NCI-H510A treated with DMSO at 0.1 percent for 48 hours (cell line): ENCODE measurements around the gene EGLN1.
"Not testable (repeated sequence)": the region's sequence is repeated elsewhere in the genome, so short reads cannot be mapped to it uniquely, and the experiment has no call there.

Source experiments
- DNase-seq: peaks from one replicate; lab custom pipeline; 2025; lab: John Stamatoyannopoulos, UW

The EGLN1 gene

DNA sequence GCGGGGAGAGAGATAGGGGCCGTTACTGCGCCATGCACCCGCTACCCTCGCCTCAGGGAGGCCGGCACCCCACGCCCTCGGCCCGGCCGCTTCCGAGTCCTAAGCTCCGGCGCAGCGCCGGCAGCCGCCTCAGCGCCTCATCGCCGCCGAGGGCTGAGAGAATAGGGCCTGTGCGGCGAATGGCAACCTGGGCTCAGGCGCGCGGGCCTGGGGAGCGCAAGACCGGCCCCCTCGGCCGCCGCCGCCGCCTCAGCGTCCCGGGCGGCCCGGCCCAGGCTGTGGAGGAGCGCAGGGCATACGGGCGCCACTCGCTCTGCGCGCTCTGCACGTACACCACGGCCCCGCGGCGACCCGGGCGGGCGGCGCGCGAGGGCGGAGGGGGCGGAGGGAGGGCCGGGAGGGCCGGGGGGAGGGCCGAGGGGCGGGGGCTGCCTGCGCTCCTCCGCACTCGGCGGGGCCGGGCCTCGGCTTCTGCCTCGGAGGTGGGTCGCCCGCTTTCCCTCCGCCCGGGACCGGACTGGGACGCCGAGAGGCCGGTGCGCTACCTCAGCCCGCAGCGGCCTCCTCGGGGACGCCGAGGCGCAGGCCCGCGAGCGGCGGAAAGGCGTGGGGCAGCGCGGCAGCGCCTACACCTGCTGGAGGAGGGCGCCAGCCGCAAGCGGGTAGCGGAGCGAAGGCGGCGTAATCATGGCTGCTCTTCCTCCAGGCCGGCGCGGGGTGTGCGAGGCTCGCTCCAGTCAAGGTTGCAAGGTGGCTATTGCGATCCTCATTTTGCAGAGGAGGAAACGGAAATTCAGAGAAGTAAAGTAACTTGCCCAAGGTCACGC lies at the start of gene EGLN1:
TSS of gene EGLN1 (minus strand) at position 317 of the 827 bp plus-strand sequence. CDS start 399 bp downstream, outside the sequence.
- peak; percentile 94 for DNase-seq

DNA sequence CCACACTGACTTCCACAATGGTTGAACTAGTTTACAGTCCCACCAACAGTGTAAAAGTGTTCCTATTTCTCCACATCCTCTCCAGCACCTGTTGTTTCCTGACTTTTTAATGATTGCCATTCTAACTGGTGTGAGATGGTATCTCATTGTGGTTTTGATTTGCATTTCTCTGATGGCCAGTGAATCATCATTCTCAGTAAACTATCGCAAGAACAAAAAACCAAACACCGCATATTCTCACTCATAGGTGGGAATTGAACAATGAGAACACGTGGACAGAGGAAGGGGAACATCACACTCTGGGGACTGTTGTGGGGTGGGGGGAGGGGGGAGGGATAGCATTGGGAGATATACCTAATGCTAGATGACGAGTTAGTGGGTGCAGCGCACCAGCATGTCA lies 49.4 kb upstream of the EGLN1 start:
- not testable (repeated sequence) for DNase-seq

DNA sequence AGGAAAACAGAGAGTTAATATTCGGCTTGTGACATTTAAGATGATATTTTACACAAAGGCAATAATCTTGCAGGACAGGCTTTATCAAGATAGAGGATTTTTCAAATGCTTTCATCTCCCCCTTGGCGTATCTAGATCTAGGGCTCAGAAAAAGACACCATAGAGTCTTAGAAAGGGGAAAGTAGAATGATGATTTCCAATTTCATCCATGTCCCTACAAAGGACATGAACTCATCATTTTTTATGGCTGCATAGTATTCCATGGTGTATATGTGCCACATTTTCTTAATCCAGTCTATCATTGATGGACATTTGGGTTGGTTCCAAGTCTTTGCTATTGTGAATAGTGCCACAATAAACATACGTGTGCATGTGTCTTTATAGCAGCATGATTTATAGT lies 48.9 kb upstream of the EGLN1 start:
- not testable (repeated sequence) for DNase-seq

DNA sequence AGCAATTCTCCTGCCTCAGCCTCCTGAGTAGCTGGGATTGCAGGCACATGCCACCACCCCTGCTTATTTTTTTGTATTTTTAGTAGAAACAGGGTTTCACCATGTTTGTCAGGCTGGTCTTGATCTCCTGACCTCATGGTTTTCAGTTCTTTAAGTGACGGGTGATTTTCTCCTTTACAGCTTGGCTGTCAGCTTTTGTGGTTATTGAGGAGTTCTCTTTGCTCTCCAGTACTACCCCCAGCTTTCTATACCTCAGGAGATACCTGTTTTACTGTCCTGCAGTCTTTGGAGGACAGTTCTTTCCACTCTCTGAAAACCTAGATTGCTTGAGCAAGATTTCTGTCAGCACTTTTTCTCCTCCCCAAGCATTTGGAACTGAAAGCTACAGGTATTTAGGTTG lies 45.9 kb upstream of the EGLN1 start:
- no peak for DNase-seq

DNA sequence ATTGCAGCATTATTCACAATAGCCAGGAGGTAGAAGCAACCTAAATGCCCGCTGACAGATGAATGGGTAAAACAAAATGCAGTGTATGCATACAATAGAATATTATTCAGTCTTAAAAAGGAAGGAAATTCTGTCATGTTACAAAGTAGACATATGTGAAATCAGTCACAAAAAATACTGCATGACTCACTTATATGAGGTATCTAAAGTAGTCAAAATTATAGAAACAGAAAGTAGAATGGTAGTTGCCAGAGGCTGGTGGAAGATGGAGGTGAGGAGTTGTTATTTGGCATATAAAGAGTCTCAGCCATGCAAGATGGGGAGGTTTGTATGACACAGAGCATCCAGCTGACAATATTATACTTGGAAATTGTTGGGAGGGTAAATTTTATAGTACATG lies 43.0 kb upstream of the EGLN1 start:
- DNase-seq = no peak

DNA sequence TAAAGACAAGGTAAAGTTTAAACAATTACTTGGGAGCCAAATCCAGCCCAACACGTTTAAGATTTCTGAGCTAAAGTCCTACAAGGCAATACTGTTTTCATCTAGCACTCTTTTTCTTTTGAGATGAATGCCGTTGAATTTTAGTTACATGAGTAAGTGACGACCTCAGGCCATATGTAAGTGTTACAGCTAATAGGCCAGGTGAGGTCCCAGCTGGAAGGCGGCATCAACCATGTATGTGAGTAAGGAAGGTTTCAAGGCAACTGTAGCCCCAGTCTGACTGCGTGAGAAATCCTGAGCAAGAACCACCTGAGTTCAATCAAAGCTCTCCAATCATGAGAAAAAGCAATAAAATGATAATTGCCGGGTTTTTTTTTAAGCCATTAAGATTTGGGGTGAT lies 41.5 kb upstream of the EGLN1 start:
- no peak for DNase-seq

DNA sequence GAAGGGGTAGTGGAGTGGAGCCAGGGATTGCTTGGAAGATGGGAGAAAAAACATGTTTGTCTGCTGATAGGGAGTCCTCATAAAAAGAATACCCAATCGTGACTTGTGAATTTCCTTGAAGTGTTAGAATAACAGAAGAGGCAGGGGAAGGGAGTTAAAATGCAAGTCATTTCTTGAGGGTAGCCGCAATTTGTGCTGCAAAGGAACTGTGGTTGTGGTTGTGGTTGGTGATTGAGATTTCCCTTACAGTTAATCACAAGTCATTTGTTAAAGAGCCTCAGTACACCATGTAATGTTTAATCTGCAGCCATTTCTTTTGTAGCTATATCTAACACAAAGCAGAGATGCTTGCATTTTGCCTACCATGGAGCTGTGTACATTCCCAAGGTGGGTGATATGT lies 38.5 kb upstream of the EGLN1 start:
- DNase-seq = no peak

DNA sequence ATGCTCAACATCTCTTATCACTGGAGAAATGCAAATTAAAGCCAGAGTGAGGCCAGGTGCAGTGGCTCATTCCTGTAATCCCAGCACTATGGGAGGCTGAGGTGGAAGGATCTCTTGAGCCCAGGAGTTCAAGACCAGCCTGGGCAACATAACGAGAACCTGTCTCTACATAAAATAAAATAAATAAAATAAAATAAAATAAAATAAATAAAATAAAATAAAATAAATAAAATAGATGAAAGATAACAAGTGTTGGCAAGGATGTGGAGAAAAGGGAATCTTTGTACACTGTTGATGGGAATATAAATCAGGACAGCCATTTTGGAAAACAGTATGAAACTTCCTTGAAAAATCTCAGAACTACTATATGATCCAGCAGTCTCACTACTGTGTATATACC lies 37.4 kb upstream of the EGLN1 start:
- DNase-seq = not testable (repeated sequence)

DNA sequence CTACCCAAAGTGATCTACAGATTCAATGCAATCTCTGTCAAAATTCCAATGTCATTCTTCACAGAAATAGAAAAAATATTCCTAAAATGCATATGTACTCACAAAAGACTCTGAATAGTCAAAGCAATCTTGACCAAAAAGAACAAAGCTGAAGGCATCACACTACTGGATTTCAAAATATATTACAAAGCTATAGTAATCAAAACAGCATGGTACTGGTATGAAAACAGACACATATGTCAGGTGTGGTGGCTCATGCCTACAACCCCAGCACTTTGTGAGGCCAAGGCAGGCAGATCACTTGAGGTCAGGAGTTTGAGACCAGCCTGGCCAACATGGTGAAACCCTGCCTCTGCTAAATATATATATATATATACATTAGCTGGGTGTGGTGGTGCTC lies 35.9 kb upstream of the EGLN1 start:
- not testable (repeated sequence) for DNase-seq

DNA sequence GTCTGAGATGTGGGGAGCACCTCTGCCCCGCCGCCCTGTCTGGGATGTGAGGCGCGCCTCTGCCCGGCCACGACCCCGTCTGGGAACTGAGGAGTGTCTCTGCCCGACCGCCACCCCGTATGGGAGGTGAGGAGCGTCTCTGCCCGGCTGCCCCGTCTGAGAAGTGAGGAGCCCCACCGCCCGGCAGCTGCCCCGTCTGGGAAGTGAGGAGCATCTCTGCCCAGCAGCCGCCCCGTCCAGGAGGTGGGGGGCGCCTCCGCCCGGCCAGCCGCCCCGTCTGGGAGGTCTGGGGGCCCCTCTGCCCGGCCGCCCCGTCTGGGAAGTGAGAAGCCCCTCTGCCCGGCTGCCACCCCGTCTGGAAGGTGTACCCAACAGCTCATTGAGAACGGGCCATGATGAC lies 32.0 kb upstream of the EGLN1 start:
- not testable (repeated sequence) for DNase-seq

DNA sequence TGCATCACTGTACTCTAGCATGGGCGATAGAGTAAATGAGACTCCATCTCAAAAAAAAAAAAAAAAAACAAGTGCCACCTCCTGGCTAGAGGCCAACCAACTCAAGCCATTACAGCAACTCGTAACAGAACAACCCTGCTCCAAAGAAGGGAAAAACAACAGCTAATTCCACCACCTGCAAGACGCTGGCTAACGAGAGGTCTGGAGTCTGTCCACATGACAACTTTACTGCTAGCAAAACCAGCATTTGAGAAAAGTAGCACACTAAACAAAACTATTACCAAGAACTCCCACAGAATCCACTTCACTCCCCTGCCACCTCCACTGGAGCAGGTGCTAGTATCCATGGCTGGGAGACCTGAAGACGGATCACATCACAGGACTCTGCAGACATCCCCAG lies 24.1 kb upstream of the EGLN1 start:
- no peak for DNase-seq

DNA sequence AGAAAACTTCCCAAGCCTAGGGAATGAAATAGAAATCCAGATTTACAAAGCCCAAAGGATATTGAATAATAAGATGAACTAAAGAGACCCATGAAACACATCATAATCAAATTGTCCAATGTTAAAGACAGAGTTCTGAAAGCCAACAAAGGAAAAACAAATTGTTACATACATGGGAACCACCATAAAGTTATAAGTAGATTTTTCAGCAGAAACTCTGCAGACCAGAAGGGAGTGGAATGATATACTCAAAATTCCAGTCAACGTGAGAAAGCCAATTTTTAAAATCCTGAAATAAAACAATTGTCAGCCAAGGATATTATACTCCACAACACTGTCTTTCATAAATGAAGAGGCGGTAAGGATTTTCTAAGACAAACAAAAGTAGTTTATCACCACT lies 22.0 kb upstream of the EGLN1 start:
- no peak for DNase-seq

DNA sequence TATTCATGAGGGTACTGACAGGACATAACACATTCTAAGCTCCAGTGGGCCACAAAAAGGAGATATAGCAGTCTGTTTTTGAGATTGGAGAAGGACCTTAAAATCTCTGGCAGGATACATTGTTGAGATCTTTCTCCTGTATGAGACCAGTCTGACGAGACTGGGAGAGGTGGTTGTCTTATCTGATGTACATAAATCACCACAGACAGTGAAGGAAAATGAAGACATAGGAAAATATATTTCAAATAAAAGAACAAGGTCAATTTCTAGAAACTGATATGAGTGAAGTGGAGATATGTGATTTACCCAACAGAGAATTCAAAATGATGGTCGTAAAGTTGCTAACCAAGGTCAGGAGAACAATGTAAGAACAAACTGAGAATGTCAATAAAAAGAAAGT lies 21.3 kb upstream of the EGLN1 start:
- no peak for DNase-seq

DNA sequence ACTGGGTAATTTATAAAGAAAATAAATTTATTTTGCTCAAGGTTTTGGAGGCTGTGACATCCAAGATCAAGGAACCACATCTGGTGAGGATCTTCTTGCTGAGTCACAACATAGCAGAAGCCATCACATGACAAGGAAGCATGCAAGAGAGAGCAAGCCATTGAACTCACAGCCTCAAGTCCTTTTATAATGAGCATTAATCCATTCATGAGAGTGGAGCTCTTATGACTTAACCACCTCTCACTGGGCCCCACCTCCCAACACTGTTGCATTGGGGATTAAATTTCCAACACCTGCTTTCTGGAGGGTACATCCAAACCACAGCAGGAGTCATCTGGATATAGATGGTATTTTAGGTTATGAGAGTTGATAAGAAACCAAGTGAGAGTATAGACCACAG lies 20.6 kb upstream of the EGLN1 start:
- DNase-seq = no peak

DNA sequence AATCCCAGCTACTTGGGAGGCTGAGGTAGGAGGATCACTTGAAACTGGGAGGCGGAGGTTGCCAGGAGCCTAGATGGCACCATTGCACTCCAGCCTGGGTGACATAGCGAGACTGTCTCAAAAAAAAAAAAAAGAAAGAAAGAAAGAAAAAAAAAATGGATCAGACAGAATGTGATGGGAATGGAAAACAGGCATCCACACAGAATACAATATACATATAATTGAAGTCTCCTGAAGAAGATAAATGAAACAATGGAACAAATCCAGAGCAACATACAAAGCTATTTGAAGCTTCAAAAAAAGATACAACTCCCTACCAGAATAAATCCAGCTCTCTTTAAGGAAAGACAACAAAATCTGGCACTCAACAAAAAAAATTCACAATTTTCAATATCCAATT lies 10.9 kb upstream of the EGLN1 start:
- DNase-seq = no peak

DNA sequence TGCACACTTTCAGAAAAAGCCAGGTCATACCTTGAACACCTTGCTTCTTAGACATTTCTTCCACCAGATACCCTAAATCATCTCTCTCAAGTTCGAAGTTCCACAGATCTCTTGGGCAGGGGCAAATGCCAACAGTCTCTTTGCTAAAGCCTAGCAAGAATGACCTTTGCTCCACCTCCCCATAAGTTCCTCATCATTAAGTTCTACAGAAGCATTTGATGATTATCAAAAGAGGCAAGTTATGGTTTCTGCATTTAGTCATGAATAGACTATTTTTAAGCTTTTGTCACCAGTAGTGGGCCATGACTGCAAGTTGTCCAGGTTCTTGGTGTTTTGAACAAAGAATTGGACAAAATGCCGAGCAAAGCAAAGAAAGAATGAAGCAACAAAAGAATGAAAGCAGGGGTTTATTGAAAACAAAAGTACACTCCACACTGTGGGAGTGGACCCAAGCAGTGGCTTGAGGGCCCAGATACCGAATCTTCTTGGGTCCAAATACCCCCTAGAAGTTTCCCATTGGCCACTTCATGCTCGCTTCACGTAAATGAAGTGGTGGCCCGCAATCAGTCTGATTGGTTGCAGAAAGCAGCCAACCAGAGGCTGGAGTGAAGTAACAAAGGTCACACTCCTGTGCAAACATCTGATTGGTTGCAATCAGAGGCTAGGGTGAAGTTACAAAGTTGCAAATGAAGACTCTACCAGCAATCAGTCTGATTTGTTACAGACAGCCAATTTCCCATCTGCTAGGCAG lies 9.8 kb upstream of the EGLN1 start:
- DNase-seq = no peak

DNA sequence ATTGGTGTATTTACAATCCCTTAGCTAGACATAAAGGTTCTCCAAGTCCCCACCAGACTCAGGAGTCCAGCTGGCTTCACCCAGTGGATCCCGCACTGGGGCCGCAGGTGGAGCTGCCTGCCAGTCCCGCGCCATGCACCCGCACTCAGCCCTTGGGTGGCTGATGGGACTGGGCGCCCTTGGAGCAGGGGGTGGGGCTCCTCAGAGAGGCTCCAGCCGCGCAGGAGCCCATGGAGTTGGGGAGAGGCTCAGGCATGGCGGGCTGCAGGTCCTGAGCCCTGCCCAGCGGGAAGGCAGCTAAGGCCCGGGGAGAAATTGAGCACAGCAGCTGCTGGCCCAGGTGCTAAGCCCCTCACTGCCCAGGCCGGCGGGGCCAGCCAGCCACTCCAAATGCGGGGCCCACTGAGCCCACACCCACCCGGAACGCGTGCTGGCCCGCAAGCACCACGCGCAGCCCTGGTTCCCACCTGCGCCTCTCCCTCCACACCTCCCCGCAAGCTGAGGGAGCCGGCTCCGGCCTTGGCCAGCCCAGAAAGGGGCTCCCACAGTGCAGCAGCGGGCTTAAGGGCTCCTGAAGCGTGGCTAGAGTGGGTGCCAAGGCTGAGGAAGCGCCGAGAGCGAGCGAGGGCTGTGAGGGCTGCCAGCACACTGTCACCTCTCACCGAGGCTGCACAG lies 8.7 kb upstream of the EGLN1 start:
- DNase-seq = not testable (repeated sequence)

DNA sequence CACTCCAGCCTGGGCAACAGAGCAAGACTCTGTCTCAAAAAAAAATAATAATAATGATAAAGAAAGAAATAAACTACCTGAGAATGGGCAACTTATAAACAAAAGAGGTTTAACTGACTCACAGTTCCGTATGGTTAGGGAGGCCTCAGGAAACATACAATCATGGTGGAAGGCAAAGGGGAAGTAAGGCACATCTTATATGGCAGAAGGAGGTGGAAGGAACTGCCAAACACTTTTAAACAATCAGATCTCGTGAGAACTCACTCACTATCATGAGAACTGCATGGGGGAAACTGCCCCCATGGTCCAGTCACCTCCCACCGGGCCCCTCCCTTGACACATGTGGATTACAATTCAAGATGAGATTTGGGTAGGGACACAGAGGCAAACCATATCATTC lies 6.3 kb upstream of the EGLN1 start:
- no peak for DNase-seq

DNA sequence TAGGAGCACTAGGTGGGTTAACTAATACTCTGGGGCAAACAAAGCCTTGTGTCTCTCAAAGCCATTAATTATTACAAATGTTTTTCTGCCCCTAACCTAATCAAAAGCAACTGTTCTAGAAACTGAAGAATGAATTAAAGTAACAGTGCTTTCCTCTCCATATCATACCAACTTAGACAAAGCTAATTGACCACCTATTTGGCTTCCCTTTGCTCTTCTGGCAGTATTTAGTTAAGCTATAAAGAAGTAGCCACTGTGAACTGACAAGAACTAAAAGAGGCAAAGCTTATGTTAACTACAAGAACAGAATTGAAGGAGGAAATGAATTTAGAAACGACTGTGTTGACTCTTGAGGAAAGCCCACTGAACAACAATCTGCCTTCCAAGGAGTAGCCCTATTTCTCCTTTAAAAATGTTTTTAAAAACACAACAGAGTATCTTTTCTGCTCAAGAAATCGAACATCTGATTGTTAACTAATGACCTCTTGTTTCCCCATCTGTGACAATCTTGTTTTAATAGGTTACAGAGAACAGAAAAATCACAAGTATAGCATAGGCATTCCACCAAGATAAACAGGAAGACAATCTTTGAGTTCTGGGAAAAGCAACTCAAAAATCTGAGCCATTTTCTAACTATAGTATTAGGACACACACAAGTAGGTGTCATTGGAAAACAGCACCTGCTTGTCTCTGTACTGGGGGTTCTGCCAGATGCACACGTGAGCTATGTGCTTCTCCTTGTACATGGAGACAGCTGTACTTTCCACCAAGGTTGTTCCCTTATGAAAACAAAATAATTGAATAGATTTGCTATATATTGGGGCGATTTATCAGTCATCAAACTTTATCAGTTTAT lies 3.1 kb upstream of the EGLN1 start:
- no peak for DNase-seq

DNA sequence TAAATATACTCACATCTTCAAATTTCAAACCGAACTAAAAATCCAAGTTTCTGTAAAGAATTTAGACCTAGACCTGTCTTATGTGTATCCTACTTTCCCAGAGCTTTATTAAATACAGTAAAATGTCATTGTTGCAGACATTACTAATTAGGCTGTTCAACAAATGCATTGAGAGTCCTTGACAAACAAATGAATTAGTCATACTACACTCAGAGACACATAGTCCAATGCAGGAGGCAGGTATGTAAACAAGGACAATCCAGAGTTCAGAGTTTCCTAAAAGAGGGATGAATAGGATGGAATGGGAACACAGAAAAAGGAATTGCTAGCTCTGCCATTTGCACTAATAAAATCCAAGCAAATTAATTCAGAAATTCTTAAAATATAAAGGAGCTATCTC lies 1.6 kb upstream of the EGLN1 start:
- DNase-seq = peak; percentile 67

DNA sequence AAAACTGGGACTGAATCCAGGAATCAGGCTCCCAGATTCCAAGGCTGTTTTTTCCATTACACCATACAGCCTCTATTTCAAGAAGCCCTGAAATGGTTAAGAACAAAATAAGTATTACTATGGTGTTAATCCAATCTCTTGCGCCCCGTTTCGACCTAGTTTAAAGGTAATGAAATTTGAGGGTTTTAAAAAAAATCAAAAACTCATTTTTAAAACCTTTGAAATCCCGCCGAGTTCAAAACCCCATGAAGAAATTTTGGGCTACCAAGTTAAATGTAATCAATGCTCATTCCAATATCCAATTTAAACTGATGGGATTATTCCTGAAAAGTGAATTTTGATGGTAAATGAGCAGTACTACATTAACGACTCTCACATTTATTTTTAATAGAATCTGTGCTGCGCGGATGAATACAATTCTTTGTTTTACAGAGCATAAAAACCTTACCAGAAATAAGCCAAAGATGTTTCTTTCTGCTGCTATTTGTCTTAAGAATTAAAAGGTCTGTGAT lies 767 bp upstream of the EGLN1 start:
- no peak for DNase-seq

DNA sequence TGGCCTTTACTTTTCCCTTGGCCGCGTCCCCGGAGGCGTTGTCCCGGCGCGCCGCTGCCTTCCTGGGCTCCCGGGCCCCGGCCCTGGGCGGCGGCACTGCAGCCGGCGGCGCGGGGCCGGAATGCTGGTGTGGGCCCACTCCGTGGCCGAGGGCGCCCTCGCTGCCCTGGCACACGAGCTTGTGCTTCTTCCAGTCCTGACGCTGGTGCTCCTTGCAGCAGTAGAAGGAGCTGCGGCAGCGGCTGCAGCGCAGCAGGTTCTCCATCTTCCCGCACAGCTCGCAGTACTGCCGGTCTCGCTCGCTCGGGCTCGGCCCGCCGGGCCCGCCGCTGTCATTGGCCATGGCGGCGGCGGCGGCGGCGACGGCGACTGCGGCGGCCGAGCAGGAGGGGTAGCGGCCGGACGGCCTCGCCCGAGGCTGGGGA lies 529 bp downstream of the EGLN1 start:
- no peak for DNase-seq
